HepG2 (cell line): ENCODE data around the gene EMC9. TPM values are rescaled to one million over a fixed set of nuclear protein-coding genes. Genes with fewer than 3 reads are reported as not detected.
A peak's percentile ranks its signal among the peaks of the same experiment; 100 is the strongest.

ENCODE experiments used
- CAMTA2 ChIP-seq: sonication (generic); formaldehyde crosslinking; IDR thresholded peaks from 2 replicates; pipeline ENCODE4 v1.4.0; 2020; ENCODE audit warnings: mild to moderate bottlenecking, missing genetic modification reagents, borderline replicate concordance
- PHF8 ChIP-seq: sonication (generic); formaldehyde crosslinking; IDR thresholded peaks from 2 replicates; pipeline ENCODE4 v1.5.0; 2020; ENCODE audit warnings: missing genetic modification reagents
- POGZ ChIP-seq: sonication (generic); formaldehyde crosslinking; IDR thresholded peaks from 2 replicates; pipeline ENCODE4 v1.4.0; 2020; ENCODE audit warnings: mild to moderate bottlenecking, missing genetic modification reagents
- PRPF4 ChIP-seq: fragments of 200-400 bp; formaldehyde crosslinking; IDR thresholded peaks from 2 replicates; pipeline ENCODE4 v1.6.1; 2016; ENCODE audit warnings: low read length, low read depth; ENCODE audit not compliant: poor library complexity, severe bottlenecking
- RFX3 ChIP-seq: IDR thresholded peaks from 2 replicates; pipeline ENCODE4 v1.6.1; 2016; ENCODE audit warnings: missing biosample characterization, missing genetic modification reagents
- TEAD2 ChIP-seq: sonication (generic); formaldehyde crosslinking; IDR thresholded peaks from 2 replicates; pipeline ENCODE4 v1.9.0; 2021; ENCODE audit warnings: missing genetic modification reagents
- ZFP62 ChIP-seq: sonication (generic); formaldehyde crosslinking; IDR thresholded peaks from 2 replicates; pipeline ENCODE4 v1.4.0; 2020; ENCODE audit warnings: missing genetic modification reagents
- ZMYM3 ChIP-seq: sonication (generic); formaldehyde crosslinking; IDR thresholded peaks from 2 replicates; pipeline ENCODE4 v1.5.1; 2020; ENCODE audit warnings: mild to moderate bottlenecking, missing genetic modification reagents
- ZNF562 ChIP-seq: sonication (generic); formaldehyde crosslinking; IDR thresholded peaks from 2 replicates; pipeline ENCODE4 v1.8.0; 2022; ENCODE audit warnings: missing genetic modification reagents, borderline replicate concordance
- ZNF619 ChIP-seq: sonication (generic); formaldehyde crosslinking; IDR thresholded peaks from 2 replicates; pipeline ENCODE4 v1.4.0; 2020; ENCODE audit warnings: mild to moderate bottlenecking, missing genetic modification reagents
- polyA plus RNA-seq, 8 experiments: library from polyadenylated mRNA; depleted of rRNA in 3 of 8; stranded (reverse) in 7 of 8; unstranded in 1 of 8; fragments of >200 nt; fragmentation: Illumina TruSeq in 4 of 8; extraction: Trizol in 4 of 8; gene quantifications; 2 replicates each; pipeline versions ENCODE4 v1.2.1 to v1.2.3, GENCODE V29; 2011 to 2016; ENCODE audit warnings: low read depth in 4 of 8, missing spikeins in 1 of 8, mixed read lengths in 1 of 8; ENCODE audit not compliant: insufficient read depth in 1 of 8
- total RNA-seq, 5 experiments: library from RNA; depleted of rRNA; stranded (reverse); fragments of >200 nt; fragmentation: Illumina TruSeq; extraction: Trizol; gene quantifications; 2 replicates each; pipeline ENCODE4 v1.2.3, GENCODE V29; 2016; ENCODE audit warnings: low read depth in 1 of 5
- TF ChIP-seq, protein P1 (sequence below): sonication (generic); formaldehyde crosslinking; IDR thresholded peaks from 2 replicates; pipeline ENCODE4 v1.8.0; 2022; ENCODE audit warnings: mild to moderate bottlenecking, missing genetic modification reagents, moderate library complexity
- TF ChIP-seq, protein P2 (sequence below): sonication (generic); formaldehyde crosslinking; IDR thresholded peaks from 2 replicates; pipeline ENCODE4 v1.4.0; 2020; ENCODE audit warnings: mild to moderate bottlenecking, missing genetic modification reagents
- TF ChIP-seq, protein P3 (sequence below): sonication (generic); formaldehyde crosslinking; IDR thresholded peaks from 2 replicates; pipeline ENCODE4 v1.8.0; 2022; ENCODE audit warnings: missing genetic modification reagents, mild to moderate bottlenecking, moderate library complexity, borderline replicate concordance
- TF ChIP-seq, protein P4 (sequence below), 2 experiments: sonication (generic) in 1 of 2; formaldehyde crosslinking in 1 of 2; IDR thresholded peaks; 2 replicates each; pipeline versions ENCODE4 v1.5.1 to v1.6.1; 2011 to 2020; ENCODE audit warnings: borderline replicate concordance in 1 of 2, low read depth in 1 of 2, low read length in 1 of 2, mild to moderate bottlenecking in 1 of 2, missing genetic modification reagents in 1 of 2, moderate library complexity in 1 of 2

Gene EMC9
- total and polyA plus RNA-seq, 2 of the 13 experiments (the other 11 are each of a cell fraction or from before 2014, with no cell fraction given) = 60.5 to 78.7 TPM

DNA sequence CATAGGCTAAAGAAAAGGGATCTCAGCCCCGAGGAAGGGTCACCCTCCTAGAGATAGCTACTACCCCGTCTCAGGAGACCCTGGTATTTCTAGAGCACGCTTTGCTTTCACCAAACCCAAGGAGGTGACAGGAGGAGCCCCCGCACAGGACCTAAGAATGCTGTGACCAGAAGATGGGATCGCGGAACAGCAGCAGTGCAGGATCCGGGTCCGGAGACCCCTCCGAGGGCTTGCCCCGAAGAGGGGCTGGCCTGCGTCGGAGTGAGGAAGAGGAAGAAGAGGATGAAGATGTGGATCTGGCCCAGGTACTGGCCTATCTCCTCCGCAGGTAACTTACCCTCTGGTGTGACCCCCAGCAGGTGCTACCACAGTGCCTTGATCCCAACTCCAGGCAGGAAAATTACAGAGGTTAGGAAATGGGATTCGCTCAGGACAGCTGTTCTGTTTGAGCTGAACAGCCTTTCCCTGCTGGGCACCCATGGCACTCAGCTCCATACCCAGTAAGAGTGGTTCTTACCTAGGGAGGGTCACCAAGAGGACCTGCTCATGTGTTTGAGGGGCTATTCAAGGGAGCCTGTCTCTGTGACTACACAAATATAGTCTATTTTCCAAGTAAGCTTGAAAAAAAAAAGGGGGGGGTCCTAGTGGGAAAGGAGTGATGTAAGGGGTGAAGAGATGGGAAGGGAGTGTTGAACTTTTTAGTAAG is 25.8 kb downstream of the EMC9 start (continued):
- TF ChIP-seq ZNF562 (CRISPR knock-in tag) (no peak), PHF8 (no peak), RFX3 (CRISPR knock-in tag) (no peak), PRPF4 (no peak), ZNF619 (peak; percentile 65), POGZ (no peak), CAMTA2 (CRISPR knock-in tag) (no peak), ZFP62 (CRISPR knock-in tag) (no peak), ZMYM3 (CRISPR knock-in tag) (peak; percentile 62), TEAD2 (CRISPR knock-in tag) (no peak)
- TF ChIP-seq, protein P1, sequence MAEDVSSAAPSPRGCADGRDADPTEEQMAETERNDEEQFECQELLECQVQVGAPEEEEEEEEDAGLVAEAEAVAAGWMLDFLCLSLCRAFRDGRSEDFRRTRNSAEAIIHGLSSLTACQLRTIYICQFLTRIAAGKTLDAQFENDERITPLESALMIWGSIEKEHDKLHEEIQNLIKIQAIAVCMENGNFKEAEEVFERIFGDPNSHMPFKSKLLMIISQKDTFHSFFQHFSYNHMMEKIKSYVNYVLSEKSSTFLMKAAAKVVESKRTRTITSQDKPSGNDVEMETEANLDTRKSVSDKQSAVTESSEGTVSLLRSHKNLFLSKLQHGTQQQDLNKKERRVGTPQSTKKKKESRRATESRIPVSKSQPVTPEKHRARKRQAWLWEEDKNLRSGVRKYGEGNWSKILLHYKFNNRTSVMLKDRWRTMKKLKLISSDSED (CRISPR knock-in tag) = no peak
- TF ChIP-seq, protein P2, sequence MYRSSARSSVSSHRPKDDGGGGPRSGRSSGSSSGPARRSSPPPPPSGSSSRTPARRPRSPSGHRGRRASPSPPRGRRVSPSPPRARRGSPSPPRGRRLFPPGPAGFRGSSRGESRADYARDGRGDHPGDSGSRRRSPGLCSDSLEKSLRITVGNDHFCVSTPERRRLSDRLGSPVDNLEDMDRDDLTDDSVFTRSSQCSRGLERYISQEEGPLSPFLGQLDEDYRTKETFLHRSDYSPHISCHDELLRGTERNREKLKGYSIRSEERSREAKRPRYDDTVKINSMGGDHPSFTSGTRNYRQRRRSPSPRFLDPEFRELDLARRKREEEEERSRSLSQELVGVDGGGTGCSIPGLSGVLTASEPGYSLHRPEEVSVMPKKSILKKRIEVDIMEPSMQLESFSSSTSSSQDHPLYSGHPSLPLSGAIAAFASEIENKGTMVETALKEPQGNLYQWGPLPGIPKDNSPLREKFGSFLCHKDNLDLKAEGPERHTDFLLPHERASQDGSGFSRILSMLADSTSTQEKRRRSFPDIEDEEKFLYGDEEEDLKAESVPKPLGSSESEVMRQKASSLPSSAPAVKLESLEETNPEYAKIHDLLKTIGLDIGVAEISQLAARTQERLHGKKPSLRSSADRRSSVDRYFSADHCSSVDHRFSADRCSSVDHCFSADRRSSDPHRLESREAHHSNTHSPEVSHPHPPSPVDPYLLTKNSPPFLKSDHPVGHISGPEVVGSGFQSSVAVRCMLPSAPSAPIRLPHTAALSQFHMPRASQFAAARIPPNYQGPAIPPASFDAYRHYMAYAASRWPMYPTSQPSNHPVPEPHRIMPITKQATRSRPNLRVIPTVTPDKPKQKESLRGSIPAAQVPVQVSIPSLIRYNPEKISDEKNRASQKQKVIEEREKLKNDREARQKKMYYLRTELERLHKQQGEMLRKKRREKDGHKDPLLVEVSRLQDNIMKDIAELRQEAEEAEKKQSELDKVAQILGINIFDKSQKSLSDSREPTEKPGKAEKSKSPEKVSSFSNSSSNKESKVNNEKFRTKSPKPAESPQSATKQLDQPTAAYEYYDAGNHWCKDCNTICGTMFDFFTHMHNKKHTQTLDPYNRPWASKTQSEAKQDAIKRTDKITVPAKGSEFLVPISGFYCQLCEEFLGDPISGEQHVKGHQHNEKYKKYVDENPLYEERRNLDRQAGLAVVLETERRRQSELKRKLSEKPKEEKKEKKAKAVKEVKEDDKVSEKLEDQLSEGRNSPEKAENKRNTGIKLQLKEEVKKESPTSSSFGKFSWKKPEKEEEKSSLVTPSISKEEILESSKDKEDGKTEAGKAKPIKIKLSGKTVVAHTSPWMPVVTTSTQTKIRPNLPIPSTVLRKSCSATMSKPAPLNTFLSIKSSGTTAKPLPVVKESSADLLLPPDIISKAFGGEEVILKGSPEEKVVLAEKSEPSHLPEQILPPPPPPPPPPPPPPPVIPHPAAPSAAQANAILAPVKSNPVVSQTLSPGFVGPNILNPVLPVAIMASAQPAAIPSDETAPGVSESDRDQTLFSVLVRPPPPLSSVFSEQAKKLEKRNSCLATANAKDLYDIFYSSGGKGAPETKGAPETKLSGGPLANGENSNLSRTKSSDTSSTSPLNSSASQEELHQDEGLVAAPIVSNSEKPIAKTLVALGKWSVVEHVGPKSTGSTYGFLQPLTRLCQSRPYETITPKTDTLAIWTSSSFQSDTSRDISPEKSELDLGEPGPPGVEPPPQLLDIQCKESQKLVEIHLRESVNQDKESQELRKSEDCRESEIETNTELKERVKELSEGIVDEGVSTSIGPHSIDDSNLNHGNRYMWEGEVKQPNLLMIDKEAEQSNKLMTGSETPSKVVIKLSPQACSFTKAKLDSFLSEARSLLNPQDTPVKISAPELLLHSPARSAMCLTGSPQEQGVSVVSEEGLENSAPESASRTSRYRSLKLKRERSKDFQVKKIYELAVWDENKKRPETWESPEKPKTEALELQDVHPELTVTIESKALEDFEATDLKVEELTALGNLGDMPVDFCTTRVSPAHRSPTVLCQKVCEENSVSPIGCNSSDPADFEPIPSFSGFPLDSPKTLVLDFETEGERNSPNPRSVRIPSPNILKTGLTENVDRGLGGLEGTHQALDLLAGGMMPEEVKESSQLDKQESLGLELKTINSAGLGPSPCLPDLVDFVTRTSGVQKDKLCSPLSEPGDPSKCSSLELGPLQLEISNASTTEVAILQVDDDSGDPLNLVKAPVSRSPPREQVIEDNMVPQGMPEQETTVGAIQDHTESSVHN (CRISPR knock-in tag) = peak; percentile 36; the same call in 1 of the 2 replicates
- TF ChIP-seq, protein P3, sequence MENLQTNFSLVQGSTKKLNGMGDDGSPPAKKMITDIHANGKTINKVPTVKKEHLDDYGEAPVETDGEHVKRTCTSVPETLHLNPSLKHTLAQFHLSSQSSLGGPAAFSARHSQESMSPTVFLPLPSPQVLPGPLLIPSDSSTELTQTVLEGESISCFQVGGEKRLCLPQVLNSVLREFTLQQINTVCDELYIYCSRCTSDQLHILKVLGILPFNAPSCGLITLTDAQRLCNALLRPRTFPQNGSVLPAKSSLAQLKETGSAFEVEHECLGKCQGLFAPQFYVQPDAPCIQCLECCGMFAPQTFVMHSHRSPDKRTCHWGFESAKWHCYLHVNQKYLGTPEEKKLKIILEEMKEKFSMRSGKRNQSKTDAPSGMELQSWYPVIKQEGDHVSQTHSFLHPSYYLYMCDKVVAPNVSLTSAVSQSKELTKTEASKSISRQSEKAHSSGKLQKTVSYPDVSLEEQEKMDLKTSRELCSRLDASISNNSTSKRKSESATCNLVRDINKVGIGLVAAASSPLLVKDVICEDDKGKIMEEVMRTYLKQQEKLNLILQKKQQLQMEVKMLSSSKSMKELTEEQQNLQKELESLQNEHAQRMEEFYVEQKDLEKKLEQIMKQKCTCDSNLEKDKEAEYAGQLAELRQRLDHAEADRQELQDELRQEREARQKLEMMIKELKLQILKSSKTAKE (CRISPR knock-in tag) = no peak
- TF ChIP-seq, protein P4, sequence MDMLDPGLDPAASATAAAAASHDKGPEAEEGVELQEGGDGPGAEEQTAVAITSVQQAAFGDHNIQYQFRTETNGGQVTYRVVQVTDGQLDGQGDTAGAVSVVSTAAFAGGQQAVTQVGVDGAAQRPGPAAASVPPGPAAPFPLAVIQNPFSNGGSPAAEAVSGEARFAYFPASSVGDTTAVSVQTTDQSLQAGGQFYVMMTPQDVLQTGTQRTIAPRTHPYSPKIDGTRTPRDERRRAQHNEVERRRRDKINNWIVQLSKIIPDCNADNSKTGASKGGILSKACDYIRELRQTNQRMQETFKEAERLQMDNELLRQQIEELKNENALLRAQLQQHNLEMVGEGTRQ (IDR thresholded peaks at IDR 0.05; ENCODE audit: low read depth, low read length) = no peak
- TF ChIP-seq, protein P4 (CRISPR knock-in tag; IDR thresholded peaks at IDR 0.05; ENCODE audit: borderline replicate concordance) = no peak
